K562 (cell line): Measurements from ENCODE around the gene CS. TPM values are rescaled to one million over a fixed set of nuclear protein-coding genes. Genes with fewer than 3 reads are reported as not detected.

ENCODE experiments used
- ATAC-seq: fragments of 200-7000 bp; cut with Tn5 transposase; 3 replicates; pipeline ENCODE4 v1.9.1; 2020; ENCODE audit warnings: moderate library complexity
- BruUV-seq: library from RNA; stranded (reverse); fragments of 400-500 nt; replicated peaks from 2 replicates; lab custom pipeline; 2021; lab: Mats Ljungman, UMichigan
- CTCF ChIA-PET: fragments of 300-600 bp; formaldehyde crosslinking; extraction: SDS; loops from one replicate; lab custom pipeline; 2021; ENCODE audit warnings: low intra/inter-chr PET ratio; lab: Yijun Ruan, JAX
- POLR2A ChIA-PET: fragments of 300-600, 350-650 bp; sonication (Branson Sonifier 250); formaldehyde crosslinking; extraction: SDS; loops from one replicate; lab custom pipeline; 2021; ENCODE audit warnings: antibody characterized with exemption, inconsistent platforms; lab: Yijun Ruan, JAX
- DNase-seq, 4 experiments: peaks; one replicate each; pipeline versions ENCODE4 v3.0.0 to v3.0.0-alpha.2; 2011 to 2018; ENCODE audit warnings: low spot score in 3 of 4, mixed read lengths in 3 of 4; ENCODE audit errors: extremely low read depth in 1 of 4
- FAIRE-seq: peaks from 2 replicates; lab custom pipeline; 2011; peaks lifted over from hg19 to GRCh38; lab: Jason Lieb, UNC
- H2AFZ ChIP-seq: 2 replicates; pipeline ENCODE4 v1.6.0; 2011; ENCODE audit warnings: low read depth, low read length, control low read depth, inconsistent platforms
- H3K27ac ChIP-seq: fragments of 200-600 bp; 3 replicates; pipeline ENCODE4 v1.8.0; 2011; ENCODE audit warnings: low read depth, mild to moderate bottlenecking, control low read depth, inconsistent platforms, low read length, moderate library complexity, mixed read lengths; ENCODE audit errors: extremely low read depth
- H3K27me3 ChIP-seq, 2 experiments: fragments of 300-600 bp in 1 of 2; 2 replicates in 1 of 2; 3 replicates in 1 of 2; pipeline versions ENCODE4 v1.6.0 to v1.8.0; 2011; ENCODE audit warnings: inconsistent platforms in 2 of 2, low read length in 2 of 2, mild to moderate bottlenecking in 1 of 2, mixed read lengths in 1 of 2, moderate library complexity in 1 of 2; ENCODE audit not compliant: control insufficient read depth in 2 of 2, insufficient read depth in 2 of 2
- H3K36me3 ChIP-seq: fragments of 300-600 bp; 3 replicates; pipeline ENCODE4 v1.8.0; 2011; ENCODE audit warnings: mild to moderate bottlenecking, low read length, inconsistent platforms; ENCODE audit not compliant: control insufficient read depth, insufficient read depth
- H3K4me1 ChIP-seq, 2 experiments: fragments of 200-600 bp in 1 of 2; replicated peaks in 1 of 2; 2 replicates in 1 of 2; 3 replicates in 1 of 2; pipeline versions ENCODE4 v1.5.1 to v1.8.0; 2011; ENCODE audit warnings: inconsistent platforms in 2 of 2, low read length in 2 of 2, mild to moderate bottlenecking in 1 of 2, mixed read lengths in 1 of 2, moderate library complexity in 1 of 2; ENCODE audit not compliant: control insufficient read depth in 2 of 2, insufficient read depth in 2 of 2
- H3K4me2 ChIP-seq: 2 replicates; pipeline ENCODE4 v1.6.1; 2011; ENCODE audit warnings: low read length, control low read depth, inconsistent platforms, mixed read lengths; ENCODE audit not compliant: insufficient read depth
- H3K4me3 ChIP-seq: fragments of 200-600 bp; sonication (generic), shearing (Covaris generic); 2 replicates; pipeline ENCODE4 v1.5.1; 2016; ENCODE audit warnings: control low read depth, inconsistent platforms
- H3K79me2 ChIP-seq: fragments of 200-600 bp; 3 replicates; pipeline ENCODE4 v1.8.0; 2011; ENCODE audit warnings: low read length, inconsistent platforms; ENCODE audit not compliant: control insufficient read depth, insufficient read depth
- H3K9ac ChIP-seq, 2 experiments: 2 replicates each; pipeline versions ENCODE4 v1.6.0 to v1.6.1; 2011; ENCODE audit warnings: low read depth in 2 of 2, low read length in 2 of 2, control low read depth in 1 of 2, inconsistent platforms in 1 of 2, mild to moderate bottlenecking in 1 of 2, mixed read lengths in 1 of 2; ENCODE audit not compliant: insufficient read depth in 1 of 2
- H3K9me1 ChIP-seq: one replicate; pipeline ENCODE4 v1.6.0; 2011; ENCODE audit warnings: inconsistent platforms, mild to moderate bottlenecking, low read length, moderate library complexity; ENCODE audit not compliant: control insufficient read depth, insufficient read depth
- H3K9me3 ChIP-seq: replicated peaks from 2 replicates; pipeline ENCODE4 v1.5.1; 2011; ENCODE audit warnings: low read depth, low read length, inconsistent platforms; ENCODE audit not compliant: control insufficient read depth, insufficient read depth
- H4K20me1 ChIP-seq: replicated peaks from 2 replicates; pipeline ENCODE4 v1.6.1; 2011; ENCODE audit warnings: low read length, inconsistent platforms, mixed read lengths; ENCODE audit not compliant: control insufficient read depth, insufficient read depth
- CAMTA2 ChIP-seq: fragments of 250-450 bp; sonication (Bioruptor Pico); conservative IDR thresholded peaks from 2 replicates; pipeline ENCODE4 v1.5.1; 2022
- GATAD2B ChIP-seq: fragments of 450-650 bp; IDR thresholded peaks from 2 replicates; pipeline ENCODE4 v1.6.1; 2017; ENCODE audit warnings: mild to moderate bottlenecking, borderline replicate concordance
- KAT2B ChIP-seq: IDR thresholded peaks from one replicate; pipeline ENCODE4 v1.6.1; 2012; ENCODE audit warnings: low read depth, mild to moderate bottlenecking, control low read depth, inconsistent platforms, low read length, moderate library complexity
- RAD21 ChIP-seq, 2 experiments: fragments of 250-450 bp in 1 of 2; fragments of 450-650 bp in 1 of 2; sonication (Bioruptor Pico) in 1 of 2; formaldehyde crosslinking in 1 of 2; IDR thresholded peaks in 1 of 2; conservative IDR thresholded peaks in 1 of 2; 2 replicates each; pipeline versions ENCODE4 v1.4.0 to v1.8.0; 2020 to 2022; ENCODE audit warnings: mild to moderate bottlenecking in 2 of 2, moderate library complexity in 1 of 2
- ZNF263 ChIP-seq: sonication (generic); formaldehyde crosslinking; IDR thresholded peaks from 2 replicates; pipeline ENCODE4 v1.8.0; 2022; ENCODE audit warnings: mild to moderate bottlenecking, missing genetic modification reagents, borderline replicate concordance
- ZNF583 ChIP-seq: fragments of 250-450 bp; sonication (Bioruptor Pico); IDR thresholded peaks from 2 replicates; pipeline ENCODE4 v1.4.0; 2020
- WGBS: fragments of 100-300 bp; shearing (Covaris generic); methylation state at CpG from one replicate; pipeline ENCODE4 v1.1.6; 2016; ENCODE audit warnings: low coverage, mixed read lengths; ENCODE audit not compliant: insufficient coverage; ENCODE audit errors: missing lambda C conversion rate; 5-methylcytosine and 5-hydroxymethylcytosine counted together
- in situ Hi-C: fragments of 300-500 bp; cut with MboI; formaldehyde crosslinking; loops from 4 replicates; pipeline ENCODE4 v1.15.0; 2018; ENCODE audit warnings: inconsistent platforms, mixed read lengths
- intact Hi-C: fragments of 100-400 bp; cut with micrococcal nuclease; formaldehyde crosslinking; loops from 2 replicates; pipeline ENCODE4 v1.14.2; 2022
- polyA plus RNA-seq, 8 experiments: library from polyadenylated mRNA; depleted of rRNA in 4 of 8; stranded (reverse) in 5 of 8; unstranded in 3 of 8; fragments of >200 nt; fragmentation: Nextera tagmentation in 2 of 8; fragmentation: Illumina TruSeq in 1 of 8; extraction: Ambion mirVana in 2 of 8; extraction: Trizol in 1 of 8; gene quantifications; 2 replicates each; pipeline versions ENCODE4 v1.2.1 to v1.2.3, GENCODE V29; 2011 to 2014; ENCODE audit warnings: inconsistent platforms in 1 of 8, missing spikeins in 1 of 8
- total RNA-seq, 7 experiments: library from RNA; depleted of rRNA in 6 of 7; stranded (reverse); fragments of >200 nt in 6 of 7; fragmentation: Illumina TruSeq in 2 of 7; extraction: Trizol in 2 of 7; gene quantifications; 2 replicates each; pipeline versions ENCODE4 v1.2.1 to v1.2.3, GENCODE V29; 2011 to 2021; ENCODE audit warnings: low replicate concordance in 1 of 7
- TF ChIP-seq, protein P1 (sequence below): sonication (generic); IDR thresholded peaks from 2 replicates; pipeline ENCODE4 v1.6.1; 2016
- TF ChIP-seq, protein P2 (sequence below): fragments of 450-650 bp; formaldehyde crosslinking; IDR thresholded peaks from 2 replicates; pipeline ENCODE4 v1.4.0; 2020; ENCODE audit warnings: mild to moderate bottlenecking, moderate library complexity
- TF ChIP-seq, protein P3 (sequence below): sonication (generic); formaldehyde crosslinking; IDR thresholded peaks from 2 replicates; pipeline ENCODE4 v1.8.0; 2022; ENCODE audit warnings: missing genetic modification reagents, mild to moderate bottlenecking, moderate library complexity, borderline replicate concordance
- TF ChIP-seq, protein P4 (sequence below), 2 experiments: fragments of 450-650 bp; formaldehyde crosslinking in 1 of 2; IDR thresholded peaks; 2 replicates each; pipeline versions ENCODE4 v1.4.0 to v1.6.1; 2014 to 2020; ENCODE audit warnings: mild to moderate bottlenecking in 2 of 2, borderline replicate concordance in 1 of 2, low read depth in 1 of 2

CS gene
- total and polyA plus RNA-seq, 9 of the 15 experiments (the other 6 are each of a cell fraction or from before 2014, with no cell fraction given) = 99.9 to 390 (median 149) TPM

DNA sequence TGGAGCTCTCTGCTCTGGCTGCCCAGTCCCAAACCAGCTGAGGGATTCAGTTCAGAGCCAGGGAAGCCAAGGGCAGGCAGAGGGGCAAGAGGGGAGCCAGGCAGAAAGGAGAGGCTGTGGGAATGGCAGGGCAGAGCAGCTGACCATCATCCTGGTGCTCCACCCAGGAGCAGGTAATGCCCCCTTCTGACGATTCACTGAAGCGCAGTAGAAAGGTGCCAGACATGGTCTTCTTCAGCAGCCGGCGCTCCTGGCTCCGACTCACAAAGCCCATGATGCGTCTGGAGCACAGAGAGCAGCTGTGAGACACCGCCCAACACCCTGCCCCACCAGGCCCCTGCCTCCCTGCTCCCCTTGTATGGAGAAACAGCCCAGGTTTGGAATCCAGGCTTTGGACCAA is 46.5 kb upstream of the CS start:
- H3K27ac ChIP-seq = no peak overlapping the region
- DNase-seq (peak in 1 of 4 experiments; percentile 43), FAIRE-seq (no peak), ATAC-seq (peak; percentile 73)
- H3K4me2 ChIP-seq = no peak overlapping the region
- H3K27me3 ChIP-seq = no peaks in the 10 kb centered on the region
- no peaks in the 10 kb centered on the region for H3K79me2 ChIP-seq
- peaks cover 77% of the 10 kb centered on the region; the same call in 2 of the 3 replicates for H3K36me3 ChIP-seq
- intact Hi-C loops (no loop called here), in situ Hi-C loops (no loop called here)
- H3K9me1 ChIP-seq = peaks cover 4% of the 10 kb centered on the region
- no TSS peak for BruUV-seq
- WGBS = 72% methylated on average over 5 of the region's 7 CpGs
- POLR2A ChIA-PET = interaction anchor here (0.9 to 19.4 kb wide), 3 partner anchors 4 to 14 kb away, joined by 3 to 274 read pairs (median 274); partner anchors contain the start of genes APOF, IL23A, PAN2 and STAT2
- no peaks in the 10 kb centered on the region for H3K9me3 ChIP-seq
- H4K20me1 ChIP-seq = no peaks in the 10 kb centered on the region
- H2AFZ ChIP-seq = no peak overlapping the region
- H3K4me1 ChIP-seq = no peaks in the 10 kb centered on the region; a peak in 1 of 5 replicates
- 0 out of 4 replicates have a peak overlapping the region, but pooled peaks of 1 of the 2 experiments have one; percentile 36 for H3K9ac ChIP-seq
- CTCF ChIA-PET = no interaction called here
- H3K4me3 ChIP-seq = no peak overlapping the region
- TF ChIP-seq CAMTA2 (CRISPR knock-in tag) (no peak), KAT2B (no peak), ZNF583 (CRISPR knock-in tag) (no peak), GATAD2B (no peak), RAD21 (CRISPR knock-in tag; conservative IDR thresholded peaks at IDR 0.05 in 1 of 2, IDR thresholded peaks at IDR 0.05 in 1 of 2) (peak in 1 of 2 experiments; percentile 65; a peak in 2 of 4 replicates), ZNF263 (peak; percentile 64; the same call in 1 of the 2 replicates)
- TF ChIP-seq, protein P1, sequence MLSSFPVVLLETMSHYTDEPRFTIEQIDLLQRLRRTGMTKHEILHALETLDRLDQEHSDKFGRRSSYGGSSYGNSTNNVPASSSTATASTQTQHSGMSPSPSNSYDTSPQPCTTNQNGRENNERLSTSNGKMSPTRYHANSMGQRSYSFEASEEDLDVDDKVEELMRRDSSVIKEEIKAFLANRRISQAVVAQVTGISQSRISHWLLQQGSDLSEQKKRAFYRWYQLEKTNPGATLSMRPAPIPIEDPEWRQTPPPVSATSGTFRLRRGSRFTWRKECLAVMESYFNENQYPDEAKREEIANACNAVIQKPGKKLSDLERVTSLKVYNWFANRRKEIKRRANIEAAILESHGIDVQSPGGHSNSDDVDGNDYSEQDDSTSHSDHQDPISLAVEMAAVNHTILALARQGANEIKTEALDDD = no peak
- TF ChIP-seq, protein P2, sequence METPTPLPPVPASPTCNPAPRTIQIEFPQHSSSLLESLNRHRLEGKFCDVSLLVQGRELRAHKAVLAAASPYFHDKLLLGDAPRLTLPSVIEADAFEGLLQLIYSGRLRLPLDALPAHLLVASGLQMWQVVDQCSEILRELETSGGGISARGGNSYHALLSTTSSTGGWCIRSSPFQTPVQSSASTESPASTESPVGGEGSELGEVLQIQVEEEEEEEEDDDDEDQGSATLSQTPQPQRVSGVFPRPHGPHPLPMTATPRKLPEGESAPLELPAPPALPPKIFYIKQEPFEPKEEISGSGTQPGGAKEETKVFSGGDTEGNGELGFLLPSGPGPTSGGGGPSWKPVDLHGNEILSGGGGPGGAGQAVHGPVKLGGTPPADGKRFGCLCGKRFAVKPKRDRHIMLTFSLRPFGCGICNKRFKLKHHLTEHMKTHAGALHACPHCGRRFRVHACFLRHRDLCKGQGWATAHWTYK (CRISPR knock-in tag) = no peak
- TF ChIP-seq, protein P3, sequence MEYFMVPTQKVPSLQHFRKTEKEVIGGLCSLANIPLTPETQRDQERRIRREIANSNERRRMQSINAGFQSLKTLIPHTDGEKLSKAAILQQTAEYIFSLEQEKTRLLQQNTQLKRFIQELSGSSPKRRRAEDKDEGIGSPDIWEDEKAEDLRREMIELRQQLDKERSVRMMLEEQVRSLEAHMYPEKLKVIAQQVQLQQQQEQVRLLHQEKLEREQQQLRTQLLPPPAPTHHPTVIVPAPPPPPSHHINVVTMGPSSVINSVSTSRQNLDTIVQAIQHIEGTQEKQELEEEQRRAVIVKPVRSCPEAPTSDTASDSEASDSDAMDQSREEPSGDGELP = peak; percentile 42; the same call in 1 of the 2 replicates
- TF ChIP-seq, protein P4, sequence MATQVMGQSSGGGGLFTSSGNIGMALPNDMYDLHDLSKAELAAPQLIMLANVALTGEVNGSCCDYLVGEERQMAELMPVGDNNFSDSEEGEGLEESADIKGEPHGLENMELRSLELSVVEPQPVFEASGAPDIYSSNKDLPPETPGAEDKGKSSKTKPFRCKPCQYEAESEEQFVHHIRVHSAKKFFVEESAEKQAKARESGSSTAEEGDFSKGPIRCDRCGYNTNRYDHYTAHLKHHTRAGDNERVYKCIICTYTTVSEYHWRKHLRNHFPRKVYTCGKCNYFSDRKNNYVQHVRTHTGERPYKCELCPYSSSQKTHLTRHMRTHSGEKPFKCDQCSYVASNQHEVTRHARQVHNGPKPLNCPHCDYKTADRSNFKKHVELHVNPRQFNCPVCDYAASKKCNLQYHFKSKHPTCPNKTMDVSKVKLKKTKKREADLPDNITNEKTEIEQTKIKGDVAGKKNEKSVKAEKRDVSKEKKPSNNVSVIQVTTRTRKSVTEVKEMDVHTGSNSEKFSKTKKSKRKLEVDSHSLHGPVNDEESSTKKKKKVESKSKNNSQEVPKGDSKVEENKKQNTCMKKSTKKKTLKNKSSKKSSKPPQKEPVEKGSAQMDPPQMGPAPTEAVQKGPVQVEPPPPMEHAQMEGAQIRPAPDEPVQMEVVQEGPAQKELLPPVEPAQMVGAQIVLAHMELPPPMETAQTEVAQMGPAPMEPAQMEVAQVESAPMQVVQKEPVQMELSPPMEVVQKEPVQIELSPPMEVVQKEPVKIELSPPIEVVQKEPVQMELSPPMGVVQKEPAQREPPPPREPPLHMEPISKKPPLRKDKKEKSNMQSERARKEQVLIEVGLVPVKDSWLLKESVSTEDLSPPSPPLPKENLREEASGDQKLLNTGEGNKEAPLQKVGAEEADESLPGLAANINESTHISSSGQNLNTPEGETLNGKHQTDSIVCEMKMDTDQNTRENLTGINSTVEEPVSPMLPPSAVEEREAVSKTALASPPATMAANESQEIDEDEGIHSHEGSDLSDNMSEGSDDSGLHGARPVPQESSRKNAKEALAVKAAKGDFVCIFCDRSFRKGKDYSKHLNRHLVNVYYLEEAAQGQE (IDR thresholded peaks at IDR 0.05; ENCODE audit: borderline replicate concordance) = peak; percentile 53; the same call in 1 of the 2 replicates
- TF ChIP-seq, protein P4 (CRISPR knock-in tag; IDR thresholded peaks at IDR 0.05; ENCODE audit: low read depth) = no peak
